OCI-LY3 (cell line): Measurements from ENCODE around the gene NMNAT1.

ENCODE experiments used
- EZH2phosphoT487 ChIP-seq: fragments of 200-600 bp; shearing (Covaris generic); IDR thresholded peaks from 2 replicates; pipeline ENCODE4 v1.6.1; 2018; ENCODE audit warnings: antibody characterized with exemption, mixed run types, low read depth
- TF ChIP-seq, protein P1 (sequence below): fragments of 200-600, 300-600 bp; sonication (generic); IDR thresholded peaks from 2 replicates; pipeline ENCODE4 v1.5.1; 2014; ENCODE audit warnings: antibody characterized with exemption, low read length, low read depth

DNA sequence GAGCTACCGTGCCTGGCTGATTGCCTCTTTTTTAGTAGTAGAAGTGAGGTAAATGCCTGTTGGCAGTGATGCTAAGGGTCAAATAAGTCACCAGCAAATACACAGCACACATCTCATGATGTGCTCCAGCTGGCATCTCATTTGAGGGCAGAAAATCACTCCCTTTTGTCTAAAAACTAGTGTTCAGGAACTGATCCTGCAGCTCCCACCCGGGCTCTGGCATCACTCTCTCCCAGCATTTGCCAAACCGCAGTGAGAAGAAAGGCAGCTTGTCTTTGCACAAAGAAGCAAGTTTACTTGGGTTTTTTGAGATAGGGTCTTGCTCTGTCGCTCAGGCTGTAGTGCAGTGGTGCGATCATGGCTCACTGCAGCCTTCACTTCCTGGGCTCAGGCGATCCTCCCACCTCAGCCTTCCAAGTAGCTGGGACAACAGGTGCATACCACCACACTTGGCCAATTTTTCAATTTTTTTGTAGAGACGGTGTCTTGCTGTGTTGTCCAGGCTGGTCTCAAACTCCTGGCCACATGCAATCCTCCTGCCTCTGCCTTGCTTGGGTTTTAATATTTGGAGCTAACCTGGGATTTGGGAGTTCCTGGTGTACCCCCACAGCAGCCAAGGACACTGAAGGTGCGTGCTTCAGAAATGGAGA, 57.9 kb downstream of the NMNAT1 start:
- TF ChIP-seq, protein P1, sequence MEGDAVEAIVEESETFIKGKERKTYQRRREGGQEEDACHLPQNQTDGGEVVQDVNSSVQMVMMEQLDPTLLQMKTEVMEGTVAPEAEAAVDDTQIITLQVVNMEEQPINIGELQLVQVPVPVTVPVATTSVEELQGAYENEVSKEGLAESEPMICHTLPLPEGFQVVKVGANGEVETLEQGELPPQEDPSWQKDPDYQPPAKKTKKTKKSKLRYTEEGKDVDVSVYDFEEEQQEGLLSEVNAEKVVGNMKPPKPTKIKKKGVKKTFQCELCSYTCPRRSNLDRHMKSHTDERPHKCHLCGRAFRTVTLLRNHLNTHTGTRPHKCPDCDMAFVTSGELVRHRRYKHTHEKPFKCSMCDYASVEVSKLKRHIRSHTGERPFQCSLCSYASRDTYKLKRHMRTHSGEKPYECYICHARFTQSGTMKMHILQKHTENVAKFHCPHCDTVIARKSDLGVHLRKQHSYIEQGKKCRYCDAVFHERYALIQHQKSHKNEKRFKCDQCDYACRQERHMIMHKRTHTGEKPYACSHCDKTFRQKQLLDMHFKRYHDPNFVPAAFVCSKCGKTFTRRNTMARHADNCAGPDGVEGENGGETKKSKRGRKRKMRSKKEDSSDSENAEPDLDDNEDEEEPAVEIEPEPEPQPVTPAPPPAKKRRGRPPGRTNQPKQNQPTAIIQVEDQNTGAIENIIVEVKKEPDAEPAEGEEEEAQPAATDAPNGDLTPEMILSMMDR, result no peak
- no peak for TF ChIP-seq EZH2phosphoT487
